ENCODE measurements around the gene PTTG1.

DNA sequence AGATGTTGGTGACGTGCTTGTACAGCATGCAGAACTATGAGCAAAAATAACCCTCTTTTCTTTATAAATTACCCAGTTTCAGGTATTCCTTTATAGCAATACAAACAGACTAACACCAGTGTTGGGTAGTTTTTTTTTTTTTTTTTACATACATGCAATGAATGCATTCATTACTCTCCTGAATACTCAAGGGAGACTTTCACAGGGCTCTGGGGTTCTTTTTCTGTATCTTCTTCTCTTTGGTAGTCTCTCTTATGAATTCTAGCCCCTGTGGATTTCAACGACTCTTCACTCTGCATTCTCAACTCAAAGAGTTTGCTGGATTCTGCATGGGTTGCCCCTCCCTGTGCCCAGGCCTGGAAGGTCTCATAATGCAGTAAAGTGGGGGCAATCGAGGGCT lies 27.8 kb downstream of the PTTG1 start:
- TF ChIP-seq, protein P1, sequence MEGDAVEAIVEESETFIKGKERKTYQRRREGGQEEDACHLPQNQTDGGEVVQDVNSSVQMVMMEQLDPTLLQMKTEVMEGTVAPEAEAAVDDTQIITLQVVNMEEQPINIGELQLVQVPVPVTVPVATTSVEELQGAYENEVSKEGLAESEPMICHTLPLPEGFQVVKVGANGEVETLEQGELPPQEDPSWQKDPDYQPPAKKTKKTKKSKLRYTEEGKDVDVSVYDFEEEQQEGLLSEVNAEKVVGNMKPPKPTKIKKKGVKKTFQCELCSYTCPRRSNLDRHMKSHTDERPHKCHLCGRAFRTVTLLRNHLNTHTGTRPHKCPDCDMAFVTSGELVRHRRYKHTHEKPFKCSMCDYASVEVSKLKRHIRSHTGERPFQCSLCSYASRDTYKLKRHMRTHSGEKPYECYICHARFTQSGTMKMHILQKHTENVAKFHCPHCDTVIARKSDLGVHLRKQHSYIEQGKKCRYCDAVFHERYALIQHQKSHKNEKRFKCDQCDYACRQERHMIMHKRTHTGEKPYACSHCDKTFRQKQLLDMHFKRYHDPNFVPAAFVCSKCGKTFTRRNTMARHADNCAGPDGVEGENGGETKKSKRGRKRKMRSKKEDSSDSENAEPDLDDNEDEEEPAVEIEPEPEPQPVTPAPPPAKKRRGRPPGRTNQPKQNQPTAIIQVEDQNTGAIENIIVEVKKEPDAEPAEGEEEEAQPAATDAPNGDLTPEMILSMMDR (IDR thresholded peaks at IDR 0.05) = no peak
- no peak for TF ChIP-seq NR2C2 (CRISPR knock-in tag; IDR thresholded peaks at IDR 0.05)
- TF ChIP-seq, protein P2, sequence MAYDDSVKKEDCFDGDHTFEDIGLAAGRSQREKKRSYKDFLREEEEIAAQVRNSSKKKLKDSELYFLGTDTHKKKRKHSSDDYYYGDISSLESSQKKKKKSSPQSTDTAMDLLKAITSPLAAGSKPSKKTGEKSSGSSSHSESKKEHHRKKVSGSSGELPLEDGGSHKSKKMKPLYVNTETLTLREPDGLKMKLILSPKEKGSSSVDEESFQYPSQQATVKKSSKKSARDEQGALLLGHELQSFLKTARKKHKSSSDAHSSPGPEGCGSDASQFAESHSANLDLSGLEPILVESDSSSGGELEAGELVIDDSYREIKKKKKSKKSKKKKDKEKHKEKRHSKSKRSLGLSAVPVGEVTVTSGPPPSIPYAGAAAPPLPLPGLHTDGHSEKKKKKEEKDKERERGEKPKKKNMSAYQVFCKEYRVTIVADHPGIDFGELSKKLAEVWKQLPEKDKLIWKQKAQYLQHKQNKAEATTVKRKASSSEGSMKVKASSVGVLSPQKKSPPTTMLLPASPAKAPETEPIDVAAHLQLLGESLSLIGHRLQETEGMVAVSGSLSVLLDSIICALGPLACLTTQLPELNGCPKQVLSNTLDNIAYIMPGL (CRISPR knock-in tag; IDR thresholded peaks at IDR 0.05) = no peak
- TF ChIP-seq FOXK1 (CRISPR knock-in tag; IDR thresholded peaks at IDR 0.05) = no peak
- no peak for TF ChIP-seq JUN (CRISPR knock-in tag; IDR thresholded peaks at IDR 0.05)
- TF ChIP-seq, protein P3, sequence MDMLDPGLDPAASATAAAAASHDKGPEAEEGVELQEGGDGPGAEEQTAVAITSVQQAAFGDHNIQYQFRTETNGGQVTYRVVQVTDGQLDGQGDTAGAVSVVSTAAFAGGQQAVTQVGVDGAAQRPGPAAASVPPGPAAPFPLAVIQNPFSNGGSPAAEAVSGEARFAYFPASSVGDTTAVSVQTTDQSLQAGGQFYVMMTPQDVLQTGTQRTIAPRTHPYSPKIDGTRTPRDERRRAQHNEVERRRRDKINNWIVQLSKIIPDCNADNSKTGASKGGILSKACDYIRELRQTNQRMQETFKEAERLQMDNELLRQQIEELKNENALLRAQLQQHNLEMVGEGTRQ (CRISPR knock-in tag; IDR thresholded peaks at IDR 0.05) = no peak
- TF ChIP-seq, protein P4, sequence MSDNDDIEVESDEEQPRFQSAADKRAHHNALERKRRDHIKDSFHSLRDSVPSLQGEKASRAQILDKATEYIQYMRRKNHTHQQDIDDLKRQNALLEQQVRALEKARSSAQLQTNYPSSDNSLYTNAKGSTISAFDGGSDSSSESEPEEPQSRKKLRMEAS (CRISPR knock-in tag; IDR thresholded peaks at IDR 0.05) = no peak

All from WTC11 (cell line).